Calu3 (cell line): ENCODE results near the gene ZNF738. TPM values are rescaled to one million over a fixed set of nuclear protein-coding genes. Genes with fewer than 3 reads are reported as not detected.

Source experiments
- BruUV-seq: library from RNA; stranded (reverse); fragments of 400-500 nt; replicated peaks from 2 replicates; lab custom pipeline; 2021; lab: Mats Ljungman, UMichigan
- CTCF ChIA-PET: fragments of 300-600 bp; sonication (Branson Sonifier 250); formaldehyde crosslinking; loops from one replicate; lab custom pipeline; 2022; ENCODE audit warnings: antibody characterized with exemption; lab: Charles Lee
- DNase-seq: peaks from one replicate; pipeline ENCODE4 v3.0.0; 2022
- H3K27ac Mint-ChIP-seq: one replicate; pipeline ENCODE4 v1.8.0; 2022; ENCODE audit warnings: mixed read lengths; ENCODE audit not compliant: unreplicated experiment
- H3K27me3 Mint-ChIP-seq: one replicate; pipeline ENCODE4 v1.8.0; 2022; ENCODE audit warnings: mixed read lengths; ENCODE audit not compliant: unreplicated experiment
- H3K36me3 Mint-ChIP-seq: one replicate; pipeline ENCODE4 v1.8.0; 2022; ENCODE audit warnings: mild to moderate bottlenecking, moderate library complexity, mixed read lengths; ENCODE audit not compliant: insufficient read depth, unreplicated experiment
- H3K4me1 Mint-ChIP-seq: one replicate; pipeline ENCODE4 v1.8.0; 2022; ENCODE audit warnings: mild to moderate bottlenecking, low read depth, mixed read lengths; ENCODE audit not compliant: unreplicated experiment
- H3K4me3 Mint-ChIP-seq: one replicate; pipeline ENCODE4 v1.8.0; 2022; ENCODE audit warnings: mild to moderate bottlenecking, low read depth, moderate library complexity, mixed read lengths; ENCODE audit not compliant: unreplicated experiment
- H3K9me3 Mint-ChIP-seq: one replicate; pipeline ENCODE4 v1.8.0; 2022; ENCODE audit warnings: low read depth, mixed read lengths; ENCODE audit not compliant: unreplicated experiment
- intact Hi-C: fragments of 100-400 bp; cut with micrococcal nuclease; formaldehyde crosslinking; loops from one replicate; pipeline ENCODE4 v1.10.0; 2022; ENCODE audit not compliant: unreplicated experiment
- total RNA-seq: library from RNA; stranded (reverse); gene quantifications from 2 replicates; pipeline ENCODE4 v1.2.3, GENCODE V29; 2022
- TF ChIP-seq, protein P1 (sequence below): fragments of 200-600 bp; IDR thresholded peaks from one replicate; pipeline ENCODE4 v1.8.0; 2022; ENCODE audit warnings: antibody characterized with exemption; ENCODE audit not compliant: unreplicated experiment

The ZNF738 gene
- total RNA-seq, 1 experiment from 2014 or later = 8.2 TPM

DNA sequence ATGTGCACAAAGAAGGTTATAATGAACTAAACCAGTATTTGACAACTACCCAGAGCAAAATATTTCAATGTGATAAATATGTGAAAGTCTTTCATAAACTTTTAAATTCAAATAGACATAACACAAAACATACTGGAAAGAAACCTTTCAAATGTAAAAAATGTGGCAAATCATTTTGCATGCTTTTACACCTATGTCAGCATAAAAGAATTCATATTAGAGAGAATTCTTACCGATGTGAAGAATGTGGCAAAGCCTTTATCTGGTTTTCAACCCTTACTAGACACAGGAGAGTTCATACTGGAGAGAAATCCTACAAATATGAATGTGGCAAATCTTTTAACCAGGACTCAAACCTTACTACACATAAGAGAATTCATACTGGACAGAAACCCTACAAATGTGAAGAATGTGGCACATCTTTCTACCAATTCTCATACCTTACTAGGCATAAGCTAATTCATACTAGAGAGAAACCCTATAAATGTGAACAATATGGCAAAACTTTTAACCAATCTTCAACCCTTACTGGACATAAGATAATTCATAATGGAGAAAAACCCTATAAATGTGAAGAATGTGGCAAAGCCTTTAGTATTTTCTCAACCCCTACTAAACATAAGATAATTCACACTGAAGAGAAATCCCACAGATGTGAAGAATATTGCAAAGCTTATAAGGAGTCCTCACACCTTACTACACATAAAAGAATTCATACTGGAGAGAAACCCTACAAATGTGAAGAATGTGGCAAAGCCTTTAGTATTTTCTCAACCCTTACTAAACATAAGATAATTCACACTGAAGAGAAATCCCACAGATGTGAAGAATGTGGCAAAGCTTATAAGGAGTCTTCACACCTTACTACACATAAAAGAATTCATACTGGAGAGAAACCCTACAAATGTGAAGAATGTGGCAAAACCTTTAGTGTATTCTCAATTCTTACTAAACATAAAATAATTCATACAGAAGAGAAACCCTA lies 64.5 kb downstream of the ZNF738 start:
- H3K27me3 Mint-ChIP-seq = no peaks in the 10 kb centered on the region
- BruUV-seq = no TSS peak
- intact Hi-C loops = no loop called here
- CTCF ChIA-PET = no interaction called here
- peaks cover 3% of the 10 kb centered on the region for H3K9me3 Mint-ChIP-seq
- H3K27ac Mint-ChIP-seq = no peak overlapping the region
- DNase-seq = no peak
- no peaks in the 10 kb centered on the region for H3K36me3 Mint-ChIP-seq
- no peaks in the 10 kb centered on the region for H3K4me1 Mint-ChIP-seq
- H3K4me3 Mint-ChIP-seq = no peak overlapping the region
- TF ChIP-seq, protein P1, sequence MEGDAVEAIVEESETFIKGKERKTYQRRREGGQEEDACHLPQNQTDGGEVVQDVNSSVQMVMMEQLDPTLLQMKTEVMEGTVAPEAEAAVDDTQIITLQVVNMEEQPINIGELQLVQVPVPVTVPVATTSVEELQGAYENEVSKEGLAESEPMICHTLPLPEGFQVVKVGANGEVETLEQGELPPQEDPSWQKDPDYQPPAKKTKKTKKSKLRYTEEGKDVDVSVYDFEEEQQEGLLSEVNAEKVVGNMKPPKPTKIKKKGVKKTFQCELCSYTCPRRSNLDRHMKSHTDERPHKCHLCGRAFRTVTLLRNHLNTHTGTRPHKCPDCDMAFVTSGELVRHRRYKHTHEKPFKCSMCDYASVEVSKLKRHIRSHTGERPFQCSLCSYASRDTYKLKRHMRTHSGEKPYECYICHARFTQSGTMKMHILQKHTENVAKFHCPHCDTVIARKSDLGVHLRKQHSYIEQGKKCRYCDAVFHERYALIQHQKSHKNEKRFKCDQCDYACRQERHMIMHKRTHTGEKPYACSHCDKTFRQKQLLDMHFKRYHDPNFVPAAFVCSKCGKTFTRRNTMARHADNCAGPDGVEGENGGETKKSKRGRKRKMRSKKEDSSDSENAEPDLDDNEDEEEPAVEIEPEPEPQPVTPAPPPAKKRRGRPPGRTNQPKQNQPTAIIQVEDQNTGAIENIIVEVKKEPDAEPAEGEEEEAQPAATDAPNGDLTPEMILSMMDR = no peak

Other genes with a start within 250 kb of the ZNF738 start
- 6.3 and 6.6 TPM in 2 replicates for gene ZNF431, start 217.0 kb upstream of the ZNF738 start, total RNA-seq
- gene ZNF708, start 29.6 kb upstream of the ZNF738 start, total RNA-seq = 4.9 and 6.0 TPM in 2 replicates
- 8.9 and 9.4 TPM in 2 replicates for gene ZNF493, start 38.1 kb downstream of the ZNF738 start, total RNA-seq
- gene ZNF429, start 146.6 kb downstream of the ZNF738 start, total RNA-seq = 3.7 and 5.6 TPM in 2 replicates